Calu3 (cell line): ENCODE measurements around the gene KDF1. TPM values are rescaled to one million over a fixed set of nuclear protein-coding genes. Genes with fewer than 3 reads are reported as not detected.

Experiments used
- BruUV-seq: library from RNA; stranded (reverse); fragments of 400-500 nt; replicated peaks from 2 replicates; lab custom pipeline; 2021; lab: Mats Ljungman, UMichigan
- CTCF ChIA-PET: fragments of 300-600 bp; sonication (Branson Sonifier 250); formaldehyde crosslinking; loops from one replicate; lab custom pipeline; 2022; ENCODE audit warnings: antibody characterized with exemption; lab: Charles Lee
- DNase-seq: peaks from one replicate; pipeline ENCODE4 v3.0.0; 2022
- H3K27ac Mint-ChIP-seq: one replicate; pipeline ENCODE4 v1.8.0; 2022; ENCODE audit warnings: mixed read lengths; ENCODE audit not compliant: unreplicated experiment
- H3K27me3 Mint-ChIP-seq: one replicate; pipeline ENCODE4 v1.8.0; 2022; ENCODE audit warnings: mixed read lengths; ENCODE audit not compliant: unreplicated experiment
- H3K36me3 Mint-ChIP-seq: one replicate; pipeline ENCODE4 v1.8.0; 2022; ENCODE audit warnings: mild to moderate bottlenecking, moderate library complexity, mixed read lengths; ENCODE audit not compliant: insufficient read depth, unreplicated experiment
- H3K4me1 Mint-ChIP-seq: one replicate; pipeline ENCODE4 v1.8.0; 2022; ENCODE audit warnings: mild to moderate bottlenecking, low read depth, mixed read lengths; ENCODE audit not compliant: unreplicated experiment
- H3K4me3 Mint-ChIP-seq: one replicate; pipeline ENCODE4 v1.8.0; 2022; ENCODE audit warnings: mild to moderate bottlenecking, low read depth, moderate library complexity, mixed read lengths; ENCODE audit not compliant: unreplicated experiment
- H3K9me3 Mint-ChIP-seq: one replicate; pipeline ENCODE4 v1.8.0; 2022; ENCODE audit warnings: low read depth, mixed read lengths; ENCODE audit not compliant: unreplicated experiment
- CTCF ChIP-seq: fragments of 200-600 bp; IDR thresholded peaks from one replicate; pipeline ENCODE4 v1.8.0; 2022; ENCODE audit warnings: antibody characterized with exemption; ENCODE audit not compliant: unreplicated experiment
- intact Hi-C: fragments of 100-400 bp; cut with micrococcal nuclease; formaldehyde crosslinking; loops from one replicate; pipeline ENCODE4 v1.10.0; 2022; ENCODE audit not compliant: unreplicated experiment
- total RNA-seq: library from RNA; stranded (reverse); gene quantifications from 2 replicates; pipeline ENCODE4 v1.2.3, GENCODE V29; 2022

KDF1 gene
- total RNA-seq, 1 experiment from 2014 or later: 18.9 TPM

GRCh38 chr1:26922431-26922729 lies 37.9 kb downstream of the KDF1 start:
- DNase-seq: no peak
- no peaks in the 10 kb centered on the region for H3K9me3 Mint-ChIP-seq
- peak overlapping the region; percentile 95 for H3K27ac Mint-ChIP-seq
- peak overlapping the region; percentile 100 for H3K4me3 Mint-ChIP-seq
- CTCF ChIA-PET: no interaction called here
- peaks cover 49% of the 10 kb centered on the region for H3K36me3 Mint-ChIP-seq
- peaks cover 8% of the 10 kb centered on the region for H3K4me1 Mint-ChIP-seq
- intact Hi-C loops: no loop called here
- no peaks in the 10 kb centered on the region for H3K27me3 Mint-ChIP-seq
- no peak for TF ChIP-seq CTCF
- TSS peak; percentile 71 for BruUV-seq

GRCh38 chr1:26921540-26922430 lies 38.5 kb downstream of the KDF1 start, which contains the start of gene NUDC:
Gene NUDC, plus strand, starts transcription at chr1:26921743. Its CDS starts 106 bp downstream, at chr1:26921849.
- H3K9me3 Mint-ChIP-seq: no peaks in the 10 kb centered on the region
- CTCF ChIA-PET: no interaction called here
- no TSS peak for BruUV-seq
- H3K27me3 Mint-ChIP-seq: no peaks in the 10 kb centered on the region
- peak; percentile 93 for DNase-seq
- no peak for TF ChIP-seq CTCF
- H3K27ac Mint-ChIP-seq: peak within 1 kb of the TSS; percentile 95
- peaks cover 8% of the 10 kb centered on the region for H3K4me1 Mint-ChIP-seq
- intact Hi-C loops: no loop called here
- H3K4me3 Mint-ChIP-seq: peak within 1 kb of the TSS; percentile 100
- H3K36me3 Mint-ChIP-seq: peaks cover 44% of the 10 kb centered on the region

GRCh38 chr1:26921126-26921539 lies 39.1 kb downstream of the KDF1 start:
- H3K27me3 Mint-ChIP-seq: no peaks in the 10 kb centered on the region
- BruUV-seq: no TSS peak
- peak overlapping the region; percentile 95 for H3K27ac Mint-ChIP-seq

GRCh38 chr1:26915204-26915842 lies 44.9 kb downstream of the KDF1 start:
- intact Hi-C loops: no loop called here
- peaks cover 11% of the 10 kb centered on the region for H3K36me3 Mint-ChIP-seq
- no peaks in the 10 kb centered on the region for H3K27me3 Mint-ChIP-seq
- no peak for DNase-seq
- no peak overlapping the region for H3K4me3 Mint-ChIP-seq
- H3K9me3 Mint-ChIP-seq: no peaks in the 10 kb centered on the region
- no peak overlapping the region for H3K27ac Mint-ChIP-seq
- peaks cover 11% of the 10 kb centered on the region for H3K4me1 Mint-ChIP-seq
- CTCF ChIA-PET: no interaction called here
- no TSS peak for BruUV-seq
- no peak for TF ChIP-seq CTCF

More at GRCh38 chr1:26921126-26921539, 39.1 kb downstream of the KDF1 start:
- Mint-ChIP-seq H3K4me1 (peaks cover 8% of the 10 kb centered on the region), H3K36me3 (peaks cover 38% of the 10 kb centered on the region), H3K4me3 (peak overlapping the region; percentile 100), H3K9me3 (no peaks in the 10 kb centered on the region)
- intact Hi-C loops: no loop called here
- no peak for DNase-seq
- no peak for TF ChIP-seq CTCF
- CTCF ChIA-PET: no interaction called here
